Astrocyte (in vitro differentiated cells and primary cell): ENCODE results near the gene TMEM30A.

Source experiments
- CTCF ChIP-seq: IDR thresholded peaks from 2 replicates; pipeline ENCODE4 v1.5.1; 2011; ENCODE audit warnings: low read depth, mild to moderate bottlenecking, inconsistent platforms, low read length, moderate library complexity; ENCODE audit not compliant: insufficient read depth
- EZH2 ChIP-seq: IDR thresholded peaks from 2 replicates; pipeline ENCODE4 v1.6.1; 2012; ENCODE audit warnings: mild to moderate bottlenecking, low read length, inconsistent platforms; ENCODE audit not compliant: insufficient read depth

GRCh38 chr6:75273009-75273408 lies 11.6 kb downstream of the TMEM30A start:
- no peak for TF ChIP-seq CTCF
- TF ChIP-seq EZH2, result no peak
